Cortex of kidney (tissue), 1 donor: ENCODE measurements around the gene NEB.
"Not testable (repeated sequence)": the region's sequence is repeated elsewhere in the genome, so short reads cannot be mapped to it uniquely, and the experiment has no call there.

ENCODE experiments used
- DNase-seq: peaks from one replicate; lab custom pipeline; 2025; lab: John Stamatoyannopoulos, UW

The NEB gene

DNA sequence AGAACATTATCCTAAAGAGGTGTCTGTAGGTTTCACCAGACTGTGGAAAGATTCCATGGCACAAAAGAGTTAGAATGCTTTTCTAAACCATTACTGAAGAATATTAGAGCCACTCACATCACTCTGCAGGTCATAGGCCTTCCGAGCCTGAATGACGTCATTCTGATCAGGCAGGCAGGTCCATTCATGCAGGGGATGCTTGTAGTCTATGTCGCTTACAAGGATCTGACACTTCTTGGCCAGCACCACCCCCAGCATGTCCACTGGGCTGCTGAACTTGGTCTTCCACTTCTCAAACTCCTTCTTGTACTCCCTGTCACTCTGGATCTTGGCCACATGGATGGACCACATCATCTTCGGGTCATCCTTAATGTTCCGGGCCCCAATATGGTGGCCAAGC, 120.1 kb downstream of the NEB start:
- DNase-seq: no peak

DNA sequence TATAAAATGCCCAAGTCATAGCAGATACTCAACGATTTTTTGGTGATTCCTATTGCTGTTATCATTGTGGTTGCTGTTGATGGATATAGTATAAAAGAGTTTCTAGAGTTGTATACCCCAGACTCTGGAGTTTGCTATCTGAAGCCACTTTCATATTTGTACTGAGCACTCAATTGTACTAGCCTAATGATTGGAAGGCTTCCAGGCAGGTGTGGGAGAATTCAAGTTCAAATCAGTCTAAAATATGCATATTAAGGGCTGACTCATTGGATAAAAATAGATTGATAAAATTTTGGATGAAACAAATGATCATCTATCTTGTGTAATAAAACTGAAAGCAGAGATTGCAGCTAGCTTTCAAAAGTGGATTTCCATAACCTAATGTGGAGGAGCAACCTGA, 122.9 kb downstream of the NEB start:
- no peak for DNase-seq

DNA sequence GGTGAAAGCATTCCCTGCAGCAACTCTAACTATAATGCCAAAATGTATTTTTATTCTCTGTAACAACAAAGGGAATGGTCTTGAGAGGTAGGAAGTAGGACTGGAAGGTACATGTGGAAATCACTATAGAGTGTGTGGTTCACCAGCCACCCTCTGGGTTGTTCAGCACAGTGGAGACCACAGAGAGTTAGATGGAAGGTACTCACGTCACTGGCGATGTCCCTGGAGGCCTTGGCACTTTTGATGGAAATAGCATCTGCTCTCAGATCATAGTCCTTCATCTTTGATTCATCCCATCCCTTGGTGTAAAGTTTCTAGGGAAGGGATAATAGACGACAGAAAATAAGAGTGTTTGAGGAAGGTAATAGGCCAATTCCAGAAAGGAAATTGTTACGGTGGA, 124.0 kb downstream of the NEB start:
- no peak for DNase-seq

- no peak for DNase-seq
Measured at GRCh38 chr2:151609705-151610104, 124.6 kb downstream of the NEB start.

DNA sequence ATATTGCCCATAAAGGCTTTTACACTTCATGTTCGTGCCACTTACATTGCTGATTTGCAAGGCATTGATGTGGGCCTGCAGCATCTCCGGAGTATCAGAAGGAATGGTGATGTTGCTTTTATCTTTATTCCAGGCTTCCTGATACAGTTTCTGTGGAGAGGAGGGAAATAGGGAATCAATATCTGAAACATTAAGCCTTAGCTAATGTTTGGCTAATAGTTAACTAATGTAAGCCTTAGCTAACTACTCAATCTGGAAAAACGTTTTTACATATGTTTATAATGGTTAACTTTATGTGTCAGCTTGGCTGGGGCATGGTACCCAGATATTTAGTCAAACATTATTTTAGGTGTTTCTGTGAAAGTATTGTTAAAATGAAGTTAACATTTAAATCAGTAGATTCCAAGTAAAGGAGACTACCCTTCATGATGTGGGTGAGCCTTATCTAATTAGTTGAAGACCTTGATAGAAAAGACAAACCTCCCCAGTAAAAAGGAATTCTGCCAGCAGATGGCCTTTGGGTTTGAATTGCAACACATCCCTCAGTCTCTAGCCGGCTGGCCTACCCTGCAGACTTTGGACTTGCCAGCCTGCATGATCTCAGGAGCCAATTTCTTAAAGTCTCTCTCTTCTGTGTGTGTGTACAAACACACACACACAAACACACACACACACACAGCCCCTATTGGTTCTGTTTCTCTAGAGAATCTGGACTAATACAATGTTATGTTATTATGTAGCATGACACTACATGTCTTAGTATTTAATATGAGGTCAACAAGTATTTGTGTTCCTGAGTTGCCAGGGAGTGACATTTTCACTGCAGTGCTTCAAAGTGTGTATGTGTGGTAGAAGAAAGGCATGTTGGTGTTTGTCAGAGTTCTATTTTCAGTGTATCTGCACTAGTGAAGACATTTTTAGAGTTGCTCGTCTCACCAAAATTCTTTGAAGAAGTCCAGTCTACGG, 126.5 kb downstream of the NEB start:
- DNase-seq: not testable (repeated sequence)

DNA sequence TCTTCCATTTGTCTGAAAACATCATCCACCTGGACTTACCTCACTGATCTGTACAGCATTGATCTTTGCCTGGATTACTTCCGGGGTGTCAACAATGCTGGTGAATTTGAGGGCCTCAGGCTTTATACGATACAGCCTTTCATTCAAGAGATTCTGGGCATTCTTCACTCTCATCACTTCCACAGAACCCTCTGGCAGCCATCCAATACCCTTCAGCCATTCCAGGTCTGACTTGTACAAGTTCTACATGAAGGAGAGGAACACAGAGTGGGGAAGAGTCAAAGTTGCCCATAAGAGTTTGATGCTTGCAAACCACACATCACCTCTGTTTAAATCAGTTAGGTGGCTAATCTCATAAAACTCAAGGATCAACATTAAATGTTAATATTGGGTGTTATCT, 130.7 kb downstream of the NEB start:
- not testable (repeated sequence) for DNase-seq

DNA sequence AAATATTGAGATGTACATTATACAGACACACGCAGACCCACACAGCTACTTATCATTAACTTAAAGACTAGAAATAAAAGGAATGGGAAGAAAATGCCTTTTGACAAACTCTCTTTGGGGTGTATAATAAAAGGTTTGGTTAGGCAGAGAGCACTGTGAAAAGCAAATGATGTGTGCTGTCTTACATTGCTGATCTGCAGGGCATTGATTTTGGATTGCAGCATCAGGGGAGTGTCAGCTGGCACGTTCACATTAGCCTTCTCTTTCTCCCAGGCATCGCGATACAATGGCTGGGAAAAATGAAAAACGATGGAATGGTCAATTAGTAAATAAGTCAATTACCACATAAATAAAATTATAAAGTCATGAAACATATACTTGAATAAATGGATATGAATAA, 131.9 kb downstream of the NEB start:
- DNase-seq: not testable (repeated sequence)

DNA sequence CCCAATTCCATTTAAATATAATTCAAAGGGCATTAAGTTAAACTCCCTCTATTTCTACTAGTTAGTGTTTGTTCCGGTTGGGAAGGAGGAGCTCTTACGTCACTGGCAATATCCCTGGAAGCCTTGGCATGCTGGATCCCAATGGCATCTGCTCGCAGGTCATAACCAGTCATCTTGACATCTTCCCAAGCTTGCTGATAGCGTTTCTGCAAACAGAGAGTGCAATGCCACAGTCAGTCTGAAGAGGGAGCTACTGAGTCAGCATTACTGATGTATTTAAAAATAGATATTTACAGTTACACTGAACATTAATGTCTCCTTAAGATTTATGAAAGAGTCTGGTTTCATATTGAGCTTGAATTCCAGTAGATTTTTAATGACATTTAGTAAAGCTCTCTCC, 132.5 kb downstream of the NEB start:
- DNase-seq: not testable (repeated sequence)

DNA sequence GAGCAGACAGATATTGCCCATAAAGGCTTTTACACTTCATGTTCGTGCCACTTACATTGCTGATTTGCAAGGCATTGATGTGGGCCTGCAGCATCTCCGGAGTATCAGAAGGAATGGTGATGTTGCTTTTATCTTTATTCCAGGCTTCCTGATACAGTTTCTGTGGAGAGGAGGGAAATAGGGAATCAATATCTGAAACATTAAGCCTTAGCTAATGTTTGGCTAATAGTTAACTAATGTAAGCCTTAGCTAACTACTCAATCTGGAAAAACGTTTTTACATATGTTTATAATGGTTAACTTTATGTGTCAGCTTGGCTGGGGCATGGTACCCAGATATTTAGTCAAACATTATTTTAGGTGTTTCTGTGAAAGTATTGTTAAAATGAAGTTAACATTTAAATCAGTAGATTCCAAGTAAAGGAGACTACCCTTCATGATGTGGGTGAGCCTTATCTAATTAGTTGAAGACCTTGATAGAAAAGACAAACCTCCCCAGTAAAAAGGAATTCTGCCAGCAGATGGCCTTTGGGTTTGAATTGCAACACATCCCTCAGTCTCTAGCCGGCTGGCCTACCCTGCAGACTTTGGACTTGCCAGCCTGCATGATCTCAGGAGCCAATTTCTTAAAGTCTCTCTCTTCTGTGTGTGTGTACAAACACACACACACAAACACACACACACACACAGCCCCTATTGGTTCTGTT, 137.2 kb downstream of the NEB start:
- DNase-seq: not testable (repeated sequence)

DNA sequence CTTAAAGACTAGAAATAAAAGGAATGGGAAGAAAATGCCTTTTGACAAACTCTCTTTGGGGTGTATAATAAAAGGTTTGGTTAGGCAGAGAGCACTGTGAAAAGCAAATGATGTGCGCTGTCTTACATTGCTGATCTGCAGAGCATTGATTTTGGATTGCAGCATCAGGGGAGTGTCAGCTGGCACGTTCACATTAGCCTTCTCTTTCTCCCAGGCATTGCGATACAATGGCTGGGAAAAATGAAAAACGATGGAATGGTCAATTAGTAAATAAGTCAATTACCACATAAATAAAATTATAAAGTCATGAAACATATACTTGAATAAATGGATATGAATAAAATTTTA, 142.4 kb downstream of the NEB start:
- not testable (repeated sequence) for DNase-seq

- not testable (repeated sequence) for DNase-seq
Measured at GRCh38 chr2:151591250-151591907, 142.9 kb downstream of the NEB start.

GRCh38 chr2:151581300-151581699, 153.0 kb downstream of the NEB start:
- not testable (repeated sequence) for DNase-seq

DNA sequence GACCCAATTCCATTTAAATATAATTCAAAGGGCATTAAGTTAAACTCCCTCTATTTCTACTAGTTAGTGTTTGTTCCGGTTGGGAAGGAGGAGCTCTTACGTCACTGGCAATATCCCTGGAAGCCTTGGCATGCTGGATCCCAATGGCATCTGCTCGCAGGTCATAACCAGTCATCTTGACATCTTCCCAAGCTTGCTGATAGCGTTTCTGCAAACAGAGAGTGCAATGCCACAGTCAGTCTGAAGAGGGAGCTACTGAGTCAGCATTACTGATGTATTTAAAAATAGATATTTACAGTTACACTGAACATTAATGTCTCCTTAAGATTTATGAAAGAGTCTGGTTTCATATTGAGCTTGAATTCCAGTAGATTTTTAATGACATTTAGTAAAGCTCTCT, 153.6 kb downstream of the NEB start:
- not testable (repeated sequence) for DNase-seq

DNA sequence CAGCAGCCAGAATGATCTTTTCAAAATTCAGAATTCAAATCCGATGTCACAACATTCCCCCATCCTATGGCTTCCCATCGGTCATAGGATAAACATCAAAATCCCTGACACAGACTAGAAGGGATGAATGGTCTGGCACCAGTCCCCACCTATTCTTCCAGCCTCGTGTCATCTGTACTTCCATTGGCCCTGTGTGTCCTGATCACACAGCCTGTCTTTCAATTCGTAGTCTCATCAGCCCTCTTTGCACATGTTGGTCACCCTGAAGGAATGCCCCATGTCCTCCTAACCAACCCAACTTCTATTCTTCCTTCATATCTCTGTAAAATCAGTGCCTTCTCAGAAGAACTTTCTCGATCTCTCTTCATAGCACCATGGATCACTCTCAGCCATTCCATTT, 157.2 kb downstream of the NEB start:
- no peak for DNase-seq

DNA sequence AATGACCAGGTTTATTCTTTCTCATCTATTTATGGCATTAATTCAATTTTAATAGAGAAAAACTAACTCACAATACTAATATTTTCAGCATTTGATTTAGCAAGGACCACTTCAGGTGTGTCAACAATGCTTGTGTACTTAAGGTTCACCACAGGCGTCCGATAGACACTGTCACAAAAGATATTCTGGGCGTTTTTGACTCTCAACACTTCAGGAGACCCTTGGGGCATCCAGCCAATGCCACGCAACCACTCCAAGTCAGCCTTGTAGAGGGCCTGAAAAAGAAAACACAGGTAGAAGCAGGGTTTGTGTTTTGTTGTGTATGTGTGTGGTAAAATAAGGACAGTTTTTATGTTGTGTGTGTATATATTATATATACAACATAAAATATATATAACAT, 158.2 kb downstream of the NEB start:
- DNase-seq: no peak

DNA sequence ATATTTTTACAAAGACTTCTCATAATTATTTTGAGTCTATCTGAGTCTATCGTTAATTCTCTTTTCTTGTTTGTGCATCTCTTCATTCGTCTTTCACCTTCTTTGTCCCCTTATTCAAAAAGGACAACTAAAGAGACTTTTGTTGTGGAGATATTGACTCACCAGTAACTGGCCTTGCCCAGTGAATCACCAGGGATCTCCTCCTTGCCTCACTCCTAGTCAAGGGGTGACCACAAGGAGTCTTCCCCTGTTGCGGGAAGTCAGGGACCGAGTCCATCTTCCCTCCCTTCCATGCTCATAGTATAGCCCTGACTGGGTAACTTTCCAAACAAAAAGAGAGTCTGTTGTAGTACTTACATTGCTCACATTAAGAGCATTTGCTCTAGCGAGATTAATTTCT, 158.9 kb downstream of the NEB start:
- DNase-seq: no peak

- DNase-seq: no peak
Measured at GRCh38 chr2:151570191-151570590, 164.1 kb downstream of the NEB start.

- no peak for DNase-seq
Measured at GRCh38 chr2:151569167-151569566, 165.1 kb downstream of the NEB start.

- no peak for DNase-seq
Measured at GRCh38 chr2:151568501-151568900, 165.8 kb downstream of the NEB start.

DNA sequence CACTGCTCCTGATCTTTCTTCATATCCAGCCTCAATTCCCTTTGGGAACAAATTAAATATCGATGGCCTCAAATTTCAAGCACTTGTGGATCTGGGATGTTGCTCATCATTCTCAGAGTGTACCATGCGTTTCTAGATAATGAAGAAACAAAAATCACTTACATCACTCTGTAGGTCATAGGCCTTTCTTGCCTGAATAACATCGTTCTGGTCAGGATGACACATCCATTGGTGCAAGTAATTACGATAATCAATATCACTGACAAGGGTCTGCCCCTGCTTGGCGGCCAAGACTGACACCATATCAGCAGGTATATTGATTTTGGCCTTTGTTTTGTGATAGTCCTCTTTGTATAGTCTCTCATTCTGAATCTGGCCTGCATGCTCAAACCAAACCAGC, 167.3 kb downstream of the NEB start:
- no peak for DNase-seq

- DNase-seq: no peak
Measured at GRCh38 chr2:151562398-151562797, 171.9 kb downstream of the NEB start.

- DNase-seq: no peak
Measured at GRCh38 chr2:151560289-151560688, 174.0 kb downstream of the NEB start.

DNA sequence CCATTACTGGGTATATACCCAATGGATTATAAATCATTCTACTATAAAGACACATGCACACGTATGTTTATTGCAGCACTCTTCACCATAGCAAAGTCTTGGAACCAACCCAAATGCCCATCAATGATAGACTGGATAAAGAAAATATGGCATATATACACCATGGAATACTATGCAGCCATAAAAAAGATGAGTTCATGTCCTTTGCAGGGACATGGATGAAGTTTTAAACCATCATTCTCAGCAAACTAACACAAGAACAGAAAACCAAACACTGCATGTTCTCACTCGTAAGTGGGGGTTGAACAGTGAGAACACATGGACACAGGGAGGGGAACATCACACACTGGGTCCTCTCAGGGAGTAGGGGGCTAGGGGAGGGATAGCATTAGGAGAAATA, 174.8 kb downstream of the NEB start:
- not testable (repeated sequence) for DNase-seq
